ENCODE results near the gene ARID5B. TPM values are rescaled to one million over a fixed set of nuclear protein-coding genes. Genes with fewer than 3 reads are reported as not detected.

The ARID5B gene
- total RNA-seq, 1 experiment from 2014 or later: 2.3 TPM

DNA sequence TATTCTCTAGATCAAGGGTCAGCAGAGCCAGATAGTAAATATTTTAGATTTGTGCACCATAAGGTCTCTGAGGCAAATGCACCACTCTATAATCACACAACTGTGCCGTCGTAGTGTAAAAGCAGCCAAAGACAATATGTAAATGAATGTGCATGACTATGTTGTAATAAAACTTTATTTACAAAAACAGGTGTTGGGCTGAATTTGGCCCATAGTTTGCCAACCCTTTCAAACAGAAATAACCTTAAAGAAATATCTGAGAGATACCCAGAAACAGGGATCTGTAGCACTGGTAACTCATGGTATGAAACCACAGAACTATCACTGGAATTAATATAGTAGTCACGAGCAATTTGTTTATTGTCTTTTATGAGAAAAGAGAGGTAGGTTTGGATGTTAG is 86.0 kb downstream of the ARID5B start:
- Mint-ChIP-seq H3K9me3 (peaks cover 5% of the 10 kb centered on the region; the same call in 1 of the 2 replicates), H3K27ac (no peak overlapping the region), H3K4me1 (peaks cover 60% of the 10 kb centered on the region), H3K36me3 (no peaks in the 10 kb centered on the region), H3K27me3 (ENCODE audit: low read depth) (0 out of 2 replicates have a peak, but pooled peaks cover 2% of the 10 kb centered on the region), H3K4me3 (no peak overlapping the region)
- ChIA-PET CTCF (interaction anchor here (1.3 to 1.6 kb wide), 2 partner anchors 9 to 90 kb away, joined by 3 to 4 read pairs; no protein-coding TSS in a partner anchor), POLR2A (no interaction called here)
- no peak for DNase-seq (ENCODE audit: low spot score)
- no peak for ATAC-seq
- TF ChIP-seq, protein P1, sequence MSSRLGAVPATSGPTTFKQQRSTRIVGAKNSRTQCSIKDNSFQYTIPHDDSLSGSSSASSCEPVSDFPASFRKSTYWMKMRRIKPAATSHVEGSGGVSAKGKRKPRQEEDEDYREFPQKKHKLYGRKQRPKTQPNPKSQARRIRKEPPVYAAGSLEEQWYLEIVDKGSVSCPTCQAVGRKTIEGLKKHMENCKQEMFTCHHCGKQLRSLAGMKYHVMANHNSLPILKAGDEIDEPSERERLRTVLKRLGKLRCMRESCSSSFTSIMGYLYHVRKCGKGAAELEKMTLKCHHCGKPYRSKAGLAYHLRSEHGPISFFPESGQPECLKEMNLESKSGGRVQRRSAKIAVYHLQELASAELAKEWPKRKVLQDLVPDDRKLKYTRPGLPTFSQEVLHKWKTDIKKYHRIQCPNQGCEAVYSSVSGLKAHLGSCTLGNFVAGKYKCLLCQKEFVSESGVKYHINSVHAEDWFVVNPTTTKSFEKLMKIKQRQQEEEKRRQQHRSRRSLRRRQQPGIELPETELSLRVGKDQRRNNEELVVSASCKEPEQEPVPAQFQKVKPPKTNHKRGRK (CRISPR knock-in tag; IDR thresholded peaks at IDR 0.05; ENCODE audit: borderline replicate concordance): no peak
- no peak for TF ChIP-seq RORB (CRISPR knock-in tag; IDR thresholded peaks at IDR 0.05)
- TF ChIP-seq, protein P2, sequence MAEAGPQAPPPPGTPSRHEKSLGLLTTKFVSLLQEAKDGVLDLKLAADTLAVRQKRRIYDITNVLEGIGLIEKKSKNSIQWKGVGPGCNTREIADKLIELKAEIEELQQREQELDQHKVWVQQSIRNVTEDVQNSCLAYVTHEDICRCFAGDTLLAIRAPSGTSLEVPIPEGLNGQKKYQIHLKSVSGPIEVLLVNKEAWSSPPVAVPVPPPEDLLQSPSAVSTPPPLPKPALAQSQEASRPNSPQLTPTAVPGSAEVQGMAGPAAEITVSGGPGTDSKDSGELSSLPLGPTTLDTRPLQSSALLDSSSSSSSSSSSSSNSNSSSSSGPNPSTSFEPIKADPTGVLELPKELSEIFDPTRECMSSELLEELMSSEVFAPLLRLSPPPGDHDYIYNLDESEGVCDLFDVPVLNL (CRISPR knock-in tag; IDR thresholded peaks at IDR 0.05; ENCODE audit: borderline replicate concordance, low read depth): no peak
- TF ChIP-seq, protein P3, sequence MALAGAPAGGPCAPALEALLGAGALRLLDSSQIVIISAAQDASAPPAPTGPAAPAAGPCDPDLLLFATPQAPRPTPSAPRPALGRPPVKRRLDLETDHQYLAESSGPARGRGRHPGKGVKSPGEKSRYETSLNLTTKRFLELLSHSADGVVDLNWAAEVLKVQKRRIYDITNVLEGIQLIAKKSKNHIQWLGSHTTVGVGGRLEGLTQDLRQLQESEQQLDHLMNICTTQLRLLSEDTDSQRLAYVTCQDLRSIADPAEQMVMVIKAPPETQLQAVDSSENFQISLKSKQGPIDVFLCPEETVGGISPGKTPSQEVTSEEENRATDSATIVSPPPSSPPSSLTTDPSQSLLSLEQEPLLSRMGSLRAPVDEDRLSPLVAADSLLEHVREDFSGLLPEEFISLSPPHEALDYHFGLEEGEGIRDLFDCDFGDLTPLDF (CRISPR knock-in tag; IDR thresholded peaks at IDR 0.05): no peak

DNA sequence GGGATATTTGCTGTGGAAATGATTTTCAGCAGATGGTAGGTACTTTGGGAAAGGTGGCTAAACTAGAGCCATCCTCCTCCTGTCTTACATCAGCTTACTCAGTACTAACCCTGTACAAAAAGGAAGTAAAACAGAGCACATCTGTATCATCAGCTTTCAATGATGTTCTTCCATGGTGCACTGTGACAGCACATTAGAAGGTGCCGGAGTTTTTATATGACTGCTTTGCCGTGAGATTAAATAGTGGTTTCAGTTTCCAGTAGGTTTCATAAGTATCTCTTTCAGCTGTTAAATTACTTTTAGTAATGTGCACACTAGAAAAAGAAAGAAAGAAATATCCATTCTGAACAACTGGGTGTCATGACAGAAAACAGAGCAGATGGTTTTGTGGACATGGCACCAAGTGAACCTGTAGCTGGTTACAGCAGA is 86.5 kb downstream of the ARID5B start:
- Mint-ChIP-seq H3K9me3 (peaks cover 5% of the 10 kb centered on the region; the same call in 1 of the 2 replicates), H3K27ac (no peak overlapping the region), H3K27me3 (ENCODE audit: low read depth) (0 out of 2 replicates have a peak, but pooled peaks cover 2% of the 10 kb centered on the region), H3K4me3 (no peak overlapping the region), H3K36me3 (no peaks in the 10 kb centered on the region), H3K4me1 (peaks cover 60% of the 10 kb centered on the region)
- POLR2A ChIA-PET: no interaction called here
- no peak for TF ChIP-seq ELF4 (CRISPR knock-in tag; IDR thresholded peaks at IDR 0.05; ENCODE audit: low read depth)
- no peak for TF ChIP-seq OVOL2 (CRISPR knock-in tag; IDR thresholded peaks at IDR 0.05; ENCODE audit: borderline replicate concordance)
- no peak for TF ChIP-seq ZNF396 (CRISPR knock-in tag; IDR thresholded peaks at IDR 0.05; ENCODE audit: borderline replicate concordance)
- TF ChIP-seq SP1 (CRISPR knock-in tag; conservative IDR thresholded peaks at IDR 0.05): no peak
- TF ChIP-seq, protein P4, sequence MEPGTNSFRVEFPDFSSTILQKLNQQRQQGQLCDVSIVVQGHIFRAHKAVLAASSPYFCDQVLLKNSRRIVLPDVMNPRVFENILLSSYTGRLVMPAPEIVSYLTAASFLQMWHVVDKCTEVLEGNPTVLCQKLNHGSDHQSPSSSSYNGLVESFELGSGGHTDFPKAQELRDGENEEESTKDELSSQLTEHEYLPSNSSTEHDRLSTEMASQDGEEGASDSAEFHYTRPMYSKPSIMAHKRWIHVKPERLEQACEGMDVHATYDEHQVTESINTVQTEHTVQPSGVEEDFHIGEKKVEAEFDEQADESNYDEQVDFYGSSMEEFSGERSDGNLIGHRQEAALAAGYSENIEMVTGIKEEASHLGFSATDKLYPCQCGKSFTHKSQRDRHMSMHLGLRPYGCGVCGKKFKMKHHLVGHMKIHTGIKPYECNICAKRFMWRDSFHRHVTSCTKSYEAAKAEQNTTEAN (CRISPR knock-in tag; IDR thresholded peaks at IDR 0.05): no peak
- no peak for TF ChIP-seq ZNF138 (CRISPR knock-in tag; conservative IDR thresholded peaks at IDR 0.05)
- TF ChIP-seq FOXP1 (CRISPR knock-in tag; IDR thresholded peaks at IDR 0.05; ENCODE audit: borderline replicate concordance): no peak
- no peak for TF ChIP-seq ZNF121 (CRISPR knock-in tag; IDR thresholded peaks at IDR 0.05)
- DNase-seq (ENCODE audit: low spot score): no peak
- CTCF ChIA-PET: interaction anchor here (0.8 to 1.6 kb wide), 3 partner anchors 9 to 90 kb away, joined by 3 to 4 read pairs (median 3); no protein-coding TSS in a partner anchor
- no peak for ATAC-seq

DNA sequence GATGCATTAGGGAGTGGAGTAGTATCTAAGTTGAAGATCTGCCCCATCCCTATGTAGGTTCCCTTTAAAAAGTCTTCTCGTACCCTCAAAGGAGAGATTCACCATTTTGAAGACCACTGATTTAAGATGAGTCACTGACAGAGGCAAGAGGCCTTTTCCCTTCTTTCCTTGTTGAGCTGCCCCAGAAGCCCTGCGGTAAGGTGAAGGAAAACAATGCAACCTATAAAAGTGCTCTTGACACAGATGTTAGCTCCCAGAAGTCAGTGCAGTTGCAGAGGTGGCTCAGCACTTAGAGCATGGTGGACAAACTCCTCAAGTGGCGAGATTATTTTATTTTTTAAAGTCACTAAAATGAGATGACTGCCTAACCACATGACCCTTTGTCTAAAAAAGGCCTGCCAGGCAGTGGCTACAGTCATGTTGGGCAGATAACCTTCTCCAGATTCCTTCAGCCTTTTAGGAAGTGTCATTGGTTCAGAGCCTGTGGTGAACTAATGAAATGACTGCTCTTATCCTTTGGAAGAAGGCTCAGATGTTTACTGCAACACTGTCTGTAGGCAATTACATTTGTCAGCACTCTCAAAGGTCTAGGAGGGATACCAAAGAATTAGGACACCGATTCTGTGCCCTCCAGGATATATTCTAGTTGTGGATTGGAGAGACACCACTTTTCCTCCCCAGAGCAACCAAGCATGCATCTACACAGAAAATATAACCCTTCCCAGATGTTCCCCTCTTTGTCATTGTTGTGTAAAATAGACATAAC is 88.7 kb downstream of the ARID5B start:
- POLR2A ChIA-PET: interaction anchor here (0.5 kb wide), 1 partner anchor 36 kb away, joined by 10 read pairs; no protein-coding TSS in a partner anchor
- Mint-ChIP-seq H3K27me3 (ENCODE audit: low read depth) (no peaks in the 10 kb centered on the region), H3K36me3 (no peaks in the 10 kb centered on the region), H3K4me1 (peaks cover 63% of the 10 kb centered on the region), H3K27ac (no peak overlapping the region), H3K4me3 (no peak overlapping the region), H3K9me3 (peaks cover 5% of the 10 kb centered on the region; the same call in 1 of the 2 replicates)
- DNase-seq (ENCODE audit: low spot score) (no peak), ATAC-seq (no peak)
- CTCF ChIA-PET: no interaction called here
- TF ChIP-seq ZNF396 (CRISPR knock-in tag; IDR thresholded peaks at IDR 0.05; ENCODE audit: borderline replicate concordance) (no peak), CREM (CRISPR knock-in tag; IDR thresholded peaks at IDR 0.05) (no peak), SOX15 (CRISPR knock-in tag; IDR thresholded peaks at IDR 0.05) (no peak)
- TF ChIP-seq, protein P5, sequence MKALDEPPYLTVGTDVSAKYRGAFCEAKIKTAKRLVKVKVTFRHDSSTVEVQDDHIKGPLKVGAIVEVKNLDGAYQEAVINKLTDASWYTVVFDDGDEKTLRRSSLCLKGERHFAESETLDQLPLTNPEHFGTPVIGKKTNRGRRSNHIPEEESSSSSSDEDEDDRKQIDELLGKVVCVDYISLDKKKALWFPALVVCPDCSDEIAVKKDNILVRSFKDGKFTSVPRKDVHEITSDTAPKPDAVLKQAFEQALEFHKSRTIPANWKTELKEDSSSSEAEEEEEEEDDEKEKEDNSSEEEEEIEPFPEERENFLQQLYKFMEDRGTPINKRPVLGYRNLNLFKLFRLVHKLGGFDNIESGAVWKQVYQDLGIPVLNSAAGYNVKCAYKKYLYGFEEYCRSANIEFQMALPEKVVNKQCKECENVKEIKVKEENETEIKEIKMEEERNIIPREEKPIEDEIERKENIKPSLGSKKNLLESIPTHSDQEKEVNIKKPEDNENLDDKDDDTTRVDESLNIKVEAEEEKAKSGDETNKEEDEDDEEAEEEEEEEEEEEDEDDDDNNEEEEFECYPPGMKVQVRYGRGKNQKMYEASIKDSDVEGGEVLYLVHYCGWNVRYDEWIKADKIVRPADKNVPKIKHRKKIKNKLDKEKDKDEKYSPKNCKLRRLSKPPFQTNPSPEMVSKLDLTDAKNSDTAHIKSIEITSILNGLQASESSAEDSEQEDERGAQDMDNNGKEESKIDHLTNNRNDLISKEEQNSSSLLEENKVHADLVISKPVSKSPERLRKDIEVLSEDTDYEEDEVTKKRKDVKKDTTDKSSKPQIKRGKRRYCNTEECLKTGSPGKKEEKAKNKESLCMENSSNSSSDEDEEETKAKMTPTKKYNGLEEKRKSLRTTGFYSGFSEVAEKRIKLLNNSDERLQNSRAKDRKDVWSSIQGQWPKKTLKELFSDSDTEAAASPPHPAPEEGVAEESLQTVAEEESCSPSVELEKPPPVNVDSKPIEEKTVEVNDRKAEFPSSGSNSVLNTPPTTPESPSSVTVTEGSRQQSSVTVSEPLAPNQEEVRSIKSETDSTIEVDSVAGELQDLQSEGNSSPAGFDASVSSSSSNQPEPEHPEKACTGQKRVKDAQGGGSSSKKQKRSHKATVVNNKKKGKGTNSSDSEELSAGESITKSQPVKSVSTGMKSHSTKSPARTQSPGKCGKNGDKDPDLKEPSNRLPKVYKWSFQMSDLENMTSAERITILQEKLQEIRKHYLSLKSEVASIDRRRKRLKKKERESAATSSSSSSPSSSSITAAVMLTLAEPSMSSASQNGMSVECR (CRISPR knock-in tag; IDR thresholded peaks at IDR 0.05; ENCODE audit: borderline replicate concordance): no peak

Data from WTC11 (cell line).